NCI-H446 (cell line): ENCODE data around the gene TRAF7.
"Not testable (repeated sequence)": the region's sequence is repeated elsewhere in the genome, so short reads cannot be mapped to it uniquely, and the experiment has no call there.

ENCODE experiments used
- DNase-seq, 2 experiments: peaks; one replicate each; lab custom pipeline; 2025; lab: John Stamatoyannopoulos, UW

Gene TRAF7

GRCh38 chr16:2199621-2200139 lies 44.1 kb downstream of the TRAF7 start:
- no peak for DNase-seq

GRCh38 chr16:2200313-2200712 lies 44.7 kb downstream of the TRAF7 start:
- no peak for DNase-seq

DNA sequence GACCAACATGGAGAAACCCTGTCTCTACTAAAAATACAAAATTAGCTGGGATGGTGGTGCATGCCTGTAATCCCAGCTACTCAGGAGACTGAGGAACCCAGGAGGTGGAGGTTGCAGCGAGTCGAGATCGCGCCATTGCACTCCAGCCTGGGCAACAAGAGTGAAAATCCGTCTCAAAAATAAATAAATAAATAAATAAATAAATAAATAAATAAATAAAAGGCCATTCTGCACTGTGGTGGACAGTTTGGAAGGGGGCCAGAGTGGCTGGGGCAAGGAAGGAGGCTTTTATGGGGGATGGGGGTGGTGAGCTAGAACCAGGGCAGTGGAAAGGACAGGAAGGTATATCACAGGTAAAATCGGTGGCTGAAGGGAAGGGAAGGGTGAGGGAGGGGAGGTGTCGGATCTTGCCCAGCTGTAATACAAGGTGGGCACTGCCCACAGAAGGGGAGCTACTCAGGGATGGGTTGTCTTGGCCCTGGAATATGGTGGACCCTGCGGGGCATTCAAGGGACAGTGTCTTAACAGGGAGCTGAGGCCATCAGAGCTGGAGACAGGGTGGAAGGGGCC lies 47.6 kb downstream of the TRAF7 start:
- not testable (repeated sequence) for DNase-seq

DNA sequence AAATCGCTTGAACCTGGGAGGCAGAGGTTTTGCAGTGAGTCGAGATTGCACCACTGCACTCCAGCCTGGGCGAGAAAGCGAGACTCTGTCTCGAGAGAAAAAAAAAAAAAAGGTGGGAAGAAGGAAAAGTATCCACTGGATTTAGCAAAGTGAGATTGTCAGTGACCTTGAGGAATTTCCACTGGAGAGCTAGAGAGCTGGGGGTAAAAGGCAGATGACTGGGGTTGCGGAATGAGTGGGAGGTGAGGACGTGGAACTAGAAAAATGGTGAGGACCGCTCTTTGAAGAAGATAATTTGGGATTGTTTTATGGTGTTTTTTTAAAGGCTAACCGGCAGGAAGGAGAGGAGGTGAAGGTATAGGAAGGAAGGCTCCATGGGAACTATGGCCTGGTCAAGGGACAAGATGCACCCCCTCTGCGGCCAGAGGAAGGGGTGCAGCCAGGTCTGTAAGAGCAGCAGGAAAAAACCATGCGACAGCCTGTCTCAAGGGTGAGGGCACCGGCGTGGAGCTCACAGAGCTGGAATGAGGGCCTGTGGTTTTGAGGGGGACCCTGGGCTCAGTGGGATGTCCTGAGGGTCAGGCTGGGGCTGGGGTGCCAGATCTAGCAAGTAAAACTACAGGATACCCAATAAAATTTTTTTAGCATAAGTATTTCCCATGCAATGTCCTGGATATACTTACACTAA lies 49.0 kb downstream of the TRAF7 start:
- no peak for DNase-seq

DNA sequence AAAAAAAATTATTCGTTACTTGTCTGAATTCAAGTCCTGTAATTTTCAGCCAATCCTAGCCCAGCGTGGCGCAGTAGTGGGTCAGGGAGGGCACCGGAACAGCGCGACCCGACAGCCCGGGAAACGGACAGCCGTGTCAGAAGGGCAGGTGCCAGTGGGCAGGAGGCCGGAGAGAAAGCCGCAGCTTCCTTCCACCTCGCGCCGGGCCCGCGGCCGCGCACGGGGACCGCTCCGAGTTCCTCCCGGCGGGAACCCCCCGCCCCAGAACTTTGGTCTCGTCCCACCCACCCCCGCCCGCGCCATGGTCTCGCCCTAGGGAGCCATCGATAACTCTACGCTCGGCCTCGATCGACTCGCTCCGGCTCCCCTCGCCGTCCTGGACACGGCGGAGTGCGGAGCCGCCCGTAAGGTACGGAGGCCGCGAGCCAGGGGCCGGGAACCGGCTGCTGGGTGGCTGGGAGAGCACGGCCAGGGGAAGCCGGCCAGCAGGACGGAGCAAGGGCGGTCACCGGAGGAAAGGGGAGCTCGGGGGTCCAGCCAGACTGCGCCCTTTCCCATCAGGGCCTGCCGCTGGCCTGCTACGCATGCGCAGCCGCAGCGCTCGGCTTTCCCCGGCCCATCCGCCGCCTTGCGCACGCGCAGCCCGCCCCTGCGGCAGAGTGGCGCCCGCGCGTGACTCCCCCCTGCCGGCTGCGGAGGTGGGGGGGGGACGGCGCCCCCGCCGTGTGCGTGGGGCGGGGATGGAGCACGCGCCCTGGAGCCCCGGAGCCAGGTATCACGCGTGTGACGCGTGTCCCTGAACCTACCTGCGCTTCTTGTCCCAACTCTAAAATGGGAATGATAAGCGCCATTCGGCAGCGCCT lies 49.8 kb downstream of the TRAF7 start, which contains the start of gene MLST8:
Gene MLST8 (plus strand): TSS at position 351 of the 863 bp plus-strand sequence. CDS start 632 bp downstream, outside the sequence.
- DNase-seq = peak; percentile 67 to 87

- DNase-seq = no peak
Observed at GRCh38 chr16:2205967-2206313, 50.4 kb downstream of the TRAF7 start.

- no peak for DNase-seq
Observed at GRCh38 chr16:2206420-2206779, 50.8 kb downstream of the TRAF7 start.

- DNase-seq = no peak
Observed at GRCh38 chr16:2206780-2207433, 51.3 kb downstream of the TRAF7 start.

GRCh38 chr16:2207872-2208271 lies 52.3 kb downstream of the TRAF7 start:
- DNase-seq = no peak

DNA sequence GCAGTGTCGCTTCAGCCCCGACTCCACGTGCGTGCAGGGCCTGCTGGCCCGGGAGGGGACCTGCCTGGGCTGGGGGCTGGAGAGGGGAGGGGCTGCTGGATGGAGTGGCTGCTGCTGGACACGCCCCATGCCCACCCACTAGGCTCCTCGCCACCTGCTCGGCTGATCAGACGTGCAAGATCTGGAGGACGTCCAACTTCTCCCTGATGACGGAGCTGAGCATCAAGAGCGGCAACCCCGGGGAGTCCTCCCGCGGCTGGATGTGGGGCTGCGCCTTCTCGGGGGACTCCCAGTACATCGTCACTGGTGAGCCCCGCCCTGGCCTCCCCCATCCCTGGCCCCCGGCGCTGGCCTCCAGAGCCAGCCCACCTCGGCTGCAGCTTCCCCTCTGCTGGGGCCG lies 52.7 kb downstream of the TRAF7 start:
- no peak for DNase-seq

DNA sequence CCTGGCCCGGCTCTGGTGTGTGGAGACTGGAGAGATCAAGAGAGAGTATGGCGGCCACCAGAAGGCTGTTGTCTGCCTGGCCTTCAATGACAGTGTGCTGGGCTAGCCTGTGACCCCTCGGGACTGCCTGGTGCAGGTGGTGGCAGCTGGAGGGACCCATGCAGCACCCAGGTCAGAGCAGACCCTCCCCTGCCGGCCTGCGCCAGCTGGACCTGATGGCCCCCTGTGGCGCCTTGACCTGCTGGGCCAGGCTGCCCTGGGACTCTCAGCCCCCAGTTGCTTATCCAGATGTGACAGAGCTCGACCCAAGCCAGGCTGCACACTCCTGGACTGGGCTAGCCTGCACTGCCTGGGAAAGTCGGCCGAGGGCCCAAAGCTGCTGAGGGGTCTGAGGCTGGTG lies 53.2 kb downstream of the TRAF7 start:
- DNase-seq = no peak

GRCh38 chr16:2209258-2210008 lies 53.9 kb downstream of the TRAF7 start:
- DNase-seq = no peak

DNA sequence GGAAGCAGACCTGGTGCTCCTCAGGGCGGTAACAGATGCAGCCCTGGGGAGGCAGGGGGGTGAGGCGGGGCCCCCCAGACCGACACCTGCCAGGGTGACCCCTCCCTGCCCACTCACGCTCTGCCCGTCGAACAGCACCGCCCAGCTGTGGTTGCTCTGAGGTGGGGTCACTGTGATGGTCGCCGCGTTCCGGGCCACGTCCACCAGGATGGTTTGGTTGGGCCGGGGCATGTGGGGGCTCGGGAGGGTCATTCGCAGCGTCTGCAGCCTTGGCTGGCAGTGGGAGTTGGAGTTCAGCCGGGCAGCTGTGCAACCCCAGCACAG lies 54.4 kb downstream of the TRAF7 start:
- no peak for DNase-seq

GRCh38 chr16:2210386-2211365 lies 55.1 kb downstream of the TRAF7 start, which contains the start of gene BRICD5:
Gene BRICD5 (minus strand): TSS chr16:2210863. CDS start chr16:2210833, 30 bp downstream.
- DNase-seq = no peak

DNA sequence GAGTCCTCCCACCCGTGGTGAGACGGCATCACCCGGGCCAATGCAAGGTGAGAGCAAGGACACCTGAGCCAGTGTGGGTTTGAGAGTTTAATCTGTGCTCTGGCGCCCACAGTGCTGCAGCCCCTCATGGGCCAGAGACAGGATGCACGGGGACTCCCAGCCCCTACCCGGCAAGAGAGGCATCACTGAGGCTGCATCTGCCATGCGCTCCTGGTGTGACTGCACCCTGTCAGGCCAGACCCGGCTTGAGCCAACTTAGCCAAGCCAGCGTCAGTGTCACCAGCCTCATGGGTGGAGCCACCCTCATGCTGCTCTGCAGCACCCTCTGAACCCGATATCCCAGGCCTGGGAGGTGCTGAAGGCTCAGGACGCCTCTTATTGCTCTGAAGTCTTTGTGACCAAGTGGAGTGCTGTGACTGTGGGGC lies 56.4 kb downstream of the TRAF7 start:
- DNase-seq = no peak

DNA sequence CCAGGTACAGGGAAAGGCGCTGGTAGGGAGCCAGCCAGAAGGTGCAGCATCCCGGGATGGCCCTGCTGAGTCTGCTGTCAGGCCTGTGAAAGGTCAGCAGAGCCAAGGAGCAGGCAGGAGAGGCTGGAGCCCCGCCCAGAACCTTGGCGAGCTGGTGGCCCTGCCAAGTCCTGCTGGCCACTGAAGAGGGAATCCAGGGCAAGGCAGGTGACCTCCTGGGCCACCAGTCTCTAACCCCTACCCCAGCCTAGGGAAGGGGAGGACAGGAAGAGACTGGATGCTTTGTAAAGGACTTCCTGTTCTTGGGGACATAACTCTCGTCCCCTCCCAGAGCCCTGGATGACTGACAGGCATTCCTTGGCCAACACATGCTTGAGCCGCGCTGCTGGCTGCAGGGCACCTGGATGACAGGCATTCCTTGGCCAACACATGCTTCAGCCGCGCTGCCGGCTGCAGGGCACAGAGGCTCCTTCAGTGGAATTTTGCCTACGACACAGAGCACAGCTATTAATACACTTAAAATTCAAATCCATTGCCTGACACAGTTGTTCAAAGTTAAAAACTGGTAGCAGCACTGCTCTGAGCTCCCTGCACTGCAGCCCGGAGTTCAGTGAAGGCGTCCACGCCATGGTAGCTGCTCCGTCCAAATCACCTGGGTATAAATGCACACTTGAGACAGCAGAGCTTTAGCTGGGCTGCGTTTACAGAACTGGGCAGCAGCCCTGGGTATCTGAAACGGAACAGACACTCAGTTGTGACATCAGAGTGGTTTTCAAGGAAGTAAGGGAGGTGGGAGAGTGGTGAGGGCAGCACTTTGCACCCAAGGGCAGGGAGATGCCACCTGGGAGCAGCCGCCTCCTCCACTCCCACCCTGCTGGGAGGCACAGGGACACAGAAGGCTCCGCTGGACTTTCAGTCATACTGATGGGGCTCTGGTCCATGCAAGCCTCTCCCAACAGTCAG lies 57.1 kb downstream of the TRAF7 start:
- peak in 1 of 2 experiments; percentile 16 for DNase-seq

GRCh38 chr16:2213817-2214718 lies 58.5 kb downstream of the TRAF7 start:
- DNase-seq = no peak

DNA sequence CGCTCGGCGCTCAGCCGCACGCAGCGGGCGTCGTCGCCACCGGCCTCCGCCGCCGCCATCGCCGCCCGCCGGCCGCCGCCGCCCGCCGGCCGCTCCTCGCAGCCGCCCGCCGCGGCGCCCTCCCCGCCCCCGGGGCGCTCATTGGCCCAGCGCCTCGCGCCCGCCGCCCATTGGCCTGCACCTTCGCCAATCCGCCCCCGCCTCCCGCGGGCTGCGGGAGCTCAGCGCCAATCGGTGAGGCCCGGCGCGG lies 59.1 kb downstream of the TRAF7 start, which contains the start of gene PGP:
Gene PGP (minus strand): TSS at position 122 of the 250 bp plus-strand sequence. CDS start 63 bp downstream, at position 59.
- no peak for DNase-seq
